SU-DHL-6 (cell line): ENCODE data around the gene SLC25A48.

Source experiments
- H2AFZ ChIP-seq: fragments of 200-600 bp; sonication (generic); 2 replicates; pipeline ENCODE4 v1.6.1; 2014; ENCODE audit warnings: low read depth, mild to moderate bottlenecking, moderate library complexity, mixed read lengths, antibody characterized with exemption, low read length; ENCODE audit not compliant: severe bottlenecking
- H3F3A ChIP-seq: fragments of 200-600 bp; shearing (Covaris generic); 2 replicates; pipeline ENCODE4 v1.6.0; 2016; ENCODE audit warnings: antibody characterized with exemption, mild to moderate bottlenecking; ENCODE audit not compliant: insufficient read depth
- H3K27ac ChIP-seq: fragments of 200-600 bp; sonication (generic); 2 replicates; pipeline ENCODE4 v1.5.1; 2016; ENCODE audit warnings: low read depth, mild to moderate bottlenecking, low read length, moderate library complexity, mixed read lengths
- H3K27me3 ChIP-seq: fragments of 200-600 bp; sonication (generic), shearing (Covaris generic); 2 replicates; pipeline ENCODE4 v1.6.0; 2014; ENCODE audit warnings: mild to moderate bottlenecking, low read length
- H3K36me3 ChIP-seq: fragments of 200-600 bp; sonication (generic); 2 replicates; pipeline ENCODE4 v1.6.1; 2014; ENCODE audit warnings: mild to moderate bottlenecking, low read length, mixed read lengths
- H3K4me2 ChIP-seq: fragments of 300-600, 200-600 bp; shearing (Covaris generic), sonication (generic); 2 replicates; pipeline ENCODE4 v1.6.0; 2014; ENCODE audit warnings: low read length, low read depth, mild to moderate bottlenecking; ENCODE audit not compliant: poor library complexity, severe bottlenecking
- H3K4me3 ChIP-seq: fragments of 200-600 bp; sonication (generic); 2 replicates; pipeline ENCODE4 v1.5.1; 2014; ENCODE audit warnings: antibody characterized with exemption, low read length, mild to moderate bottlenecking, mixed read lengths; ENCODE audit not compliant: insufficient read depth, poor library complexity, severe bottlenecking
- H3K79me2 ChIP-seq: fragments of 200-600 bp; sonication (generic); 2 replicates; pipeline ENCODE4 v1.6.1; 2014; ENCODE audit warnings: mild to moderate bottlenecking, low read length, moderate library complexity; ENCODE audit not compliant: insufficient read depth
- H3K9ac ChIP-seq: fragments of 200-600 bp; sonication (generic); 2 replicates; pipeline ENCODE4 v1.7.0; 2014; ENCODE audit warnings: mild to moderate bottlenecking, low read length
- H3K9me2 ChIP-seq: fragments of 200-600 bp; sonication (generic); replicated peaks from 2 replicates; pipeline ENCODE4 v1.6.1; 2014; ENCODE audit warnings: low read length; ENCODE audit not compliant: insufficient read depth
- H3K9me3 ChIP-seq: fragments of 200-600 bp; sonication (generic); 2 replicates; pipeline ENCODE4 v1.6.1; 2014; ENCODE audit warnings: low read length, mixed read lengths; ENCODE audit not compliant: insufficient read depth
- H4K20me1 ChIP-seq: fragments of 200-600 bp; sonication (generic); 2 replicates; pipeline ENCODE4 v1.6.1; 2014; ENCODE audit warnings: low read depth, mild to moderate bottlenecking, antibody characterized with exemption, low read length, moderate library complexity, mixed read lengths
- CTCF ChIP-seq: fragments of 200-600 bp; sonication (generic); IDR thresholded peaks from one replicate; pipeline ENCODE4 v1.5.1; 2017; ENCODE audit warnings: antibody characterized with exemption, mild to moderate bottlenecking, low read length, moderate library complexity; ENCODE audit not compliant: insufficient read depth, poor library complexity, severe bottlenecking
- EZH2phosphoT487 ChIP-seq: fragments of 200-600 bp; sonication (generic), shearing (Covaris generic); conservative IDR thresholded peaks from 2 replicates; pipeline ENCODE4 v1.6.1; 2018; ENCODE audit warnings: mild to moderate bottlenecking, antibody characterized with exemption, low read length, moderate library complexity, mixed read lengths

Gene SLC25A48

DNA sequence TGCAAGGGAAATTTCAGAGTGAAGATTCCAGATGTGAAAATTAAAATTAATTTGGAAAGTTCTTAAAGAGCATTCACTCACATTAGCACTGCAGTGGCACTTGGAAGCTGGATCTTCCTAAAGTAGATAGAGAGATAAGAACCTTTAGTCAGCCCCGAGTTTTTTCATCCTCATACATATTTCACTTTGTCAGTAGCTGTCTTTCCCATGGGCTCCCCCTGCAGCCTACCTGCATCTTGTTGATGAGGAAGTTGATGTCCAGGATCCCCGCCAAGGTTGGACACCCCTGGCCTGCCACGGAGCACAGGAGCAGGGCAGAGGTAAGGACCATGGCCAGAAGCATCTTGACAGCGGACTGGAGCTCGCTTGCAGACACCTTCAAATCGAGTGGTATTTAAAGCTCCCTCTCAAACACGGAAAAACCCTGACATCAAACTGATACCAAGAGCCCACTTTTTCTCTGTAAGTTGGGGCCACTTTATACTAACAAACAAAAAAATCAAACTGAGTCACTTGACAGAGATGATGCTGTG is 61.1 kb downstream of the SLC25A48 start, which contains the start of gene IL9:
TSS of gene IL9 (minus strand) at position 368 of the 533 bp plus-strand sequence. CDS start at position 343, 25 bp downstream.
- H3K4me3 ChIP-seq = no peak within 1 kb of the TSS
- H3K4me2 ChIP-seq = no peak within 1 kb of the TSS
- no peaks in the 10 kb centered on the region for H3K9me3 ChIP-seq
- no peaks in the 10 kb centered on the region for H3F3A ChIP-seq
- no peaks in the 10 kb centered on the region for H3K79me2 ChIP-seq
- no peak within 1 kb of the TSS for H3K27ac ChIP-seq
- TF ChIP-seq EZH2phosphoT487 (no peak), CTCF (no peak)
- no peak within 1 kb of the TSS for H3K9ac ChIP-seq
- H2AFZ ChIP-seq = no peak within 1 kb of the TSS
- no peaks in the 10 kb centered on the region for H3K36me3 ChIP-seq
- H3K9me2 ChIP-seq = no peaks in the 10 kb centered on the region
- H3K27me3 ChIP-seq = no peaks in the 10 kb centered on the region
- no peaks in the 10 kb centered on the region for H4K20me1 ChIP-seq

- no peak overlapping the region for H3K9ac ChIP-seq
- H3K36me3 ChIP-seq = no peaks in the 10 kb centered on the region
- no peak overlapping the region for H3K4me3 ChIP-seq
- H4K20me1 ChIP-seq = no peaks in the 10 kb centered on the region
- no peak overlapping the region for H3K27ac ChIP-seq
- no peaks in the 10 kb centered on the region for H3K79me2 ChIP-seq
- H3K27me3 ChIP-seq = no peaks in the 10 kb centered on the region
- H3F3A ChIP-seq = no peaks in the 10 kb centered on the region
- TF ChIP-seq EZH2phosphoT487 (no peak), CTCF (no peak)
- no peak overlapping the region for H3K4me2 ChIP-seq
- H3K9me3 ChIP-seq = no peaks in the 10 kb centered on the region
- no peaks in the 10 kb centered on the region for H3K9me2 ChIP-seq
- H2AFZ ChIP-seq = no peak overlapping the region
These were observed 64.2 kb downstream of the SLC25A48 start for GRCh38 chr5:135898651-135899050.

DNA sequence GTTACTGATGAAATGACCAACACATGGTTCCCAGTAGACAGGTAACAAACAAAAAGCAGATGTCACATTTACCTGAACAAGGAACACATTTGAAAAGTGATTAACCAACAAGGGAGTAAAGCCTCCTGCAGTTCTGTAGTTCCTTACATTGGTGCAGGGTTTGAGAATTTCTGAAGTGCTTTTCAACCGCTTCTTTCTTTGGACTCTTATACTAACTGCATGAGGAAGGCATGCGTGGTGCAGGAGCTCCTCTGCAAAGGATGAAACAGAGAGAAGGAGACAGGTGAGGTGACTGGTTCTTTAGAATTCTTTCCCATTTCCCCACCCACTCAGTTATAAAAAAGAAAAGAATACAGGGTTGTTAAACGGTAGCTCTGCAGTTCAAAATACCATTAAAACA is 65.8 kb downstream of the SLC25A48 start:
- Histone ChIP-seq H3F3A (no peaks in the 10 kb centered on the region), H3K9me3 (no peaks in the 10 kb centered on the region), H3K27me3 (no peaks in the 10 kb centered on the region), H3K9ac (no peak overlapping the region), H3K4me2 (no peak overlapping the region), H3K9me2 (no peaks in the 10 kb centered on the region), H3K79me2 (no peaks in the 10 kb centered on the region), H2AFZ (no peak overlapping the region), H3K4me3 (no peak overlapping the region), H3K27ac (no peak overlapping the region), H4K20me1 (no peaks in the 10 kb centered on the region), H3K36me3 (no peaks in the 10 kb centered on the region)
- no peak for TF ChIP-seq EZH2phosphoT487

GRCh38 chr5:135901633-135902032 is 67.2 kb downstream of the SLC25A48 start:
- H3K9me2 ChIP-seq = no peaks in the 10 kb centered on the region
- H3K79me2 ChIP-seq = no peaks in the 10 kb centered on the region
- no peak overlapping the region for H3K9ac ChIP-seq
- no peak overlapping the region for H3K27ac ChIP-seq
- H3K36me3 ChIP-seq = no peaks in the 10 kb centered on the region
- no peaks in the 10 kb centered on the region for H3F3A ChIP-seq
- H3K4me2 ChIP-seq = no peak overlapping the region
- no peak overlapping the region for H3K4me3 ChIP-seq
- TF ChIP-seq EZH2phosphoT487 (no peak), CTCF (no peak)
- no peaks in the 10 kb centered on the region for H3K9me3 ChIP-seq
- H4K20me1 ChIP-seq = no peaks in the 10 kb centered on the region
- no peak overlapping the region for H2AFZ ChIP-seq
- no peaks in the 10 kb centered on the region for H3K27me3 ChIP-seq
